CD4-positive, alpha-beta T cell treated with Interleukin-6 for 4 hours (primary cell): Measurements from ENCODE around the gene ATP2C1.
"Not testable (repeated sequence)": the region's sequence is repeated elsewhere in the genome, so short reads cannot be mapped to it uniquely, and the experiment has no call there.

ENCODE experiments used
- DNase-seq: peaks from one replicate; pipeline ENCODE4 v3.0.0-alpha.2; 2020; ENCODE audit warnings: mixed read lengths

Gene ATP2C1

DNA sequence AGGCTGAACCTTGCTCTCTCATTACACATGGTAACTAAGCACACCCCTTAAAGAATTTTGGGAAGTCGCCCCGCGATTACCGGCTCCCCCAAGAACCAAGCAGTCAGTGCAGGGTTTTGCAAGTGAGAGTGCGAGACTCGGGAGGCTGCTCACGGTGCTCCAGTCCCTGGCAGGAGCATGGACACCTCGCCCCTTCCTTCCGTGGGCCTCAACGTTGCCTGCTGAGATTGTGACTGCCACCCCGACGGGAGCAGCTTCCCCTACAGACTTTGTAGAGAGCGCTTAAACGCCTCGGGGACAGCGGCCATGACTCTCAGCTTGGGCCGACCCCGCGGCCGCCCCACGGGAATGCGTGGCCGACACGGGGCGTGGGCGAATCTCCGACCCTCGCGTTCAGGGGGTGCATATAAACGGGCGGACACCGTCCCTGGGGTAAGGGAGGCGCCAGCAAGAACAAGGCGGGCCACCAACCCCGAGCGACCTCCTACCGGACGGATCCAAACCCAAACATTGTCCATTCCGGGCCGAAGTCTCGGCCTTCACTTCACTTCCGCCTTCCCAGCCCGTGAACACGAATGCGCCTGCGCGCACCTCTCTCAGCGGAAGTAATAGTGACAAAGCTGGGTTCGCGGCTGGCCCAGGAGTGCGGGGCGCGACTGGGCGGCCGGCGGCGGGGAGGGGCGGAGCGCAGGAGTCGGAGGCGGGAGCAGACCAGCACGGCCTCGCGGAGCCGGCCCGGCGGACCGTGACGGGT is at the start of gene ATP2C1:
TSS of gene ATP2C1 (plus strand) at position 709 of the 754 bp plus-strand sequence. CDS start 686 bp downstream, outside the sequence.
- DNase-seq, result peak; percentile 93

GRCh38 chr3:130844462-130844861 is 49.4 kb upstream of the ATP2C1 start:
- no peak for DNase-seq

GRCh38 chr3:130846181-130846580 is 47.7 kb upstream of the ATP2C1 start:
- no peak for DNase-seq

DNA sequence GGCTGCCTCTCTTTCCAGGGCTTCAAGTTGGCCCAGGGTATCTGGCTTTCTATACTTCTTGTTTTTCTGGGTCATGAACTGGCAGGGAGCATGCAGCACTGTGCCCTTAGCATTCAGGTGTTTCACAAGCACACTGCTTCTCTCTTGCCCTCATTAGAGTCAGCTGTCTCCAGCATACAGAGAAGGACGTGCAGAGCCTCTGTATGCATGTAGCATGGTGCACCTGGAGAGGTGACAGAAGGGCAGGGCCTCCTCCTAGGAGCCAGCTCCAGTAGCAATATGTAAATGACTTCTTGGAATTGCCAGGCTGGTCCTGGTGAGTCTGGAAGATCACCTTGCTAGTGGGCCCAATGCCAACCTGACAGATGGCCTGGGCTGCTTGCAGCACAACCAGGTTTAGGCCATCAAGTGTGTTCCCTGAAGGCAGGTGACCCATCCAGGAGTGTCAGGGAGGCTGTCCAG is 44.8 kb upstream of the ATP2C1 start:
- DNase-seq, result no peak

- DNase-seq, result peak; percentile 12
Observed at GRCh38 chr3:130850044-130850797, 43.7 kb upstream of the ATP2C1 start.

- no peak for DNase-seq
Observed at GRCh38 chr3:130850843-130851242, 43.0 kb upstream of the ATP2C1 start.

- no peak for DNase-seq
Observed at GRCh38 chr3:130851277-130851676, 42.6 kb upstream of the ATP2C1 start.

DNA sequence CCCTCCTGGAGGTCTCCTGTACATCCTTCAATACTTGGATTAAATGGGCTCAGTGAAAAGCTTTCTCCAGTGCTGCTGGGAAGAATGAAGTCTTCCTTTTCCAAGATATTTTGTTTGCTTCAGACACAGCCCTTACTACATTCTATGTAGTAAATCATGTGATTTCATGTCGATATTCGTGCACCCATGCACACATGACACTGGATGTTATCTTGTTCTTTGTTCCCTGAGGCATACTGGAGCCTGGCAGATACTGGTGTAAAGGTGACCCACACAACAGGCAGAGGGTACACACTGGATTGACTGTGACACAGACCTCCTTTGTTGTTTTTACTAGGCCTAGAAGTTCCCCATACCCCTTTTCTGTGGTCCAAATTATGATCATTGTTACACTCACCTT is 40.3 kb upstream of the ATP2C1 start:
- DNase-seq, result no peak

GRCh38 chr3:130854208-130854864 is 39.5 kb upstream of the ATP2C1 start:
- no peak for DNase-seq

- no peak for DNase-seq
Observed at GRCh38 chr3:130857336-130858026, 36.4 kb upstream of the ATP2C1 start.

DNA sequence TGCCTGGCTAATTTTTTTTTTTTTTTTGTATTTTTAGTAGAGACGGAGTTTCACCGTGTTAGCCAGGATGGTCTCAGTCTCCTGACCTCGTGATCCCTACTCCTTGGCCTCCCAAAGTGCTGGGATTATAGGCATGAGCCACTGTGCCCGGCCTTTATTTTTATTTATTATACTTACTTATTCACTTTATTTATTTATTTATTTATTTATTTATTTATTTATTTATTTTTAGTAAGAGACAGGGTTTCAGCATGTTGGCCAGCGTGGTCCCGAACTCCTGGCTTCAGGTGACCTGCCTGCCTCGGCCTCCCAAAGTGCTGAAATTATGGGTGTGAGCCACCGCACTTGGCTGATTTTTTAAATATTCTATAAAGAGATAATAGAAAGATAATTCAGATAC is 31.8 kb upstream of the ATP2C1 start:
- DNase-seq, result not testable (repeated sequence)

DNA sequence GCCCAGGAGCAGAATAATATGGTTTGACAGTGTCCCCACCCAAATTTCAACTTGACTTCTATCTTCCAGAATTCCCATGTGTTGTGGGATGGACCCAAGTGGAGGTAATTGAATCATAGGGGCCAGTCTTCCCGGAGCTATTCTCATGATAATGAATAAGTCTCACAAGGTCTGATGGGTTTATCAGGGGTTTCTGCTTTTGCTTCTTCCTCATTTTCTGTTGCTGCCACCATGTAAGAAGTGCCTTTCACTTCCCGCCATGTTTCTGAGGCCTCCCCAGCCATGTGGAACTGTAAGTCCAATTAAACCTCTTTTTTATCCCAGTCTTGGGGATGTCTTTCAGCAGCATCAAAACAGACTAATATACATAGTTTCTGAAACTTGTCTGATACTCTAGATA is 28.4 kb upstream of the ATP2C1 start:
- no peak for DNase-seq

DNA sequence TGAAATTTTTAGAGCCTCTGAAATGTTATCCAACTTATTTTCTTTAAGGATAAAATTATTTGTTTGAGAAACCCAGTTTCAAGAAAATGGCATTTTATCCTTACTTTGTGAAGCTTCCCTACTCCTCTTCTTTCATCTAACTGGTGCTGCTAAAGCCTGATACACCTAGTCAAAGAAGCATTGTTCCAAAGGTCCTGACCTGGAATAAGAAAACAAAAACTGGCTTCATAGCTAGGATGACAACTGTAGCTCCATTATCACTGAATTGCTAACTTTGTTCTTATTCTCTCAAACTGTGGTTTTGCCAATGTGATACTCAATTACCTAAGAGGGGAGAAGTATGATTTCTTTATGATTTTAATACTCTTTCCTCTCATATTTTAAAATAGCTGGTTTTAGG is 27.6 kb upstream of the ATP2C1 start:
- DNase-seq, result no peak

- DNase-seq, result no peak
Observed at GRCh38 chr3:130870423-130870822, 23.5 kb upstream of the ATP2C1 start.

DNA sequence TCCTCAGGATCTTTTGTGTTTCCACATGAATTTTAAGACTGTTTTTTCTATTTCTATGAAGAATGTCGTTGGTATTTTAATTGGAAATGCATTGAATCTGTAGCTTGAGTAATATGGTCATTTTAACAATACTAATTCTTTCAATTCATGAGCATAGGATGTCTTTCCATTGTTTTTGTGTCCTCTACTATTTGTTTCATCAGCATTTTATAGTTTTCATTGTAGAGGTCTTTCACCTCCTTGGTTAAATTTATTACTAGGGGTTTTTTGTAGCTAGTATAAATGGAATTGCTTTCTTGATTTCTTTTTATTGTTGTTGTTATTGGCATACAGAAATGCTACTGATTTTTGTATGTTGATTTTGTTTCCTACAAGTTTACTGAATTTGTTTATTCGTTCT is 17.3 kb upstream of the ATP2C1 start:
- no peak for DNase-seq

DNA sequence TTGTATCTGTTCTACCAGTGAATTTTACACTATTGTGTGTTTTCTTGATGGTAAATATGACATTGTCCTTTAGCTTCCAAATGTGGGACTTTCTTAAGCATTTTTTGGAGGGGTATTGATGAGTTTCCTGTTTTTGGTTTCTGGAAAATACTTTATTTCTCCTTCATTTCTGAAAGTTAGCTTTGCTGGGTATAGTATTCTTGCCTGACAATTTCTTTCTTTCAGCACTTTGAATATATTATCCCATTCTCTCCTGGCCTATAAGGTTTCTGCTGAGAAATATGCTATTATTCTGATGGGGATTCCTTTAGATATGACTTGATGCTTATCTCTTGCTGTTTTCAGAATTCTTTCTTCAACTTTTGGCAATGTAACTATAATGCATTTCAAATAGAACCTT is 15.4 kb upstream of the ATP2C1 start:
- no peak for DNase-seq

GRCh38 chr3:130889416-130889946 is 4.4 kb upstream of the ATP2C1 start:
- DNase-seq, result no peak

GRCh38 chr3:130892759-130893375 is 1.0 kb upstream of the ATP2C1 start:
- peak; percentile 72 for DNase-seq

DNA sequence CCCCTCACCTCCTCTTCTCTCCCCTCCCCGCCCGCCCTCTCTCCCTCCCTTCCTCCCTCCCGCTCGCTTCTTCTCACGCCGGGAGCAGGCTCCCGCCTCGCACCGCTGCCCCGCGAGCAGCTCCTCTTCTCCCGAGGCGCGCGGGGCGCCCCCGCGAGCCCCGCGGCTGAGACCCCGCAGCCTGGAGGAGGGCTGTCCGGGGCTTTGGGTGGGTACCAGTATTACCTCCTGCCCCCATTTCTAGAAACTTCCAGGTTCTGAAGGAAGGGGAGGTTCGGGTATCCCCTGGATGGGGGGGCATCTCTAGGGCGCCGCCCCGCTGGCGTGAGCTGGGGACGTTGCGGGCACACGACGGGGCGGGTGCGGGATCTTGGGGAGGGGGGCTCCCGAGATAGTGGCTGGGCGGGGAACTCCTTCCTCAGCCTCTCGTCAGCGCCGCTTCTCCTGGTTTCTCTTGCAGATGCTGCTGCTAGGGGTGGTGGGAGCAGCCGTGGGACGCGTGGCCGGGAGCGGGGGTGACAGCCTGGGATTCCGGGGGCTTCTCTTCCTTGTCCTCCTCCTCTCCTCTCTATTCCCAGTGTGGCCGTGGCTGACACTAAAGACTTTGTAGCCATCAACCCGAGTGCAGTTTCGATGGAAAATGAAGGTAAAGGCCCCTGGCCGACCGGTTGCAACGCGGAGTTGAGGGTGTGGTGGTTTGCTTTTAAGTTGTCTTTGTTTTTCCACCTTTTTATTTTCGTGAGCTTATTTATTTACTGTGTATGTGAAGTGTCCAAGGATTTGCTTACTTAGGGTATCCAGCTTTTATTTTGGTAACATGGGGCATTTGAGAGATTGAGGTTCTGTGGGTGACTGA is 474 bp downstream of the ATP2C1 start:
- DNase-seq, result peak; percentile 55

DNA sequence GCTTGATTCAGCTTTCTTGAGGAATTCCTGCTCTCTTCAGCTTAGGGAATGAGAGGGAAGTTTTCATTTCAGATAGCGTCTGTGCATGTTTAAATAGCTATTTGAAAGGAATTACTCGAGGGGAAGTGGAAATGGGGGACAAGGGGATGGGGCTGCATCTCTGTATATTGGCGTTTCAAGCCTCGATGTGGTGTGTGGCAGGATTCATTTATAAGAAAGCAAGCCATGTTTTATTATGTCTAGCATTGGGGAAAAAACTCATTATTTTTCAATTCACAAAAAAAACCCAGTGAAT is 1.0 kb downstream of the ATP2C1 start:
- no peak for DNase-seq

GRCh38 chr3:130895690-130896488 is 2.0 kb downstream of the ATP2C1 start:
- peak; percentile 9 for DNase-seq
